Cardiac muscle cell (in vitro differentiated cells and primary cell): Measurements from ENCODE around the gene GMPPA. TPM values are rescaled to one million over a fixed set of nuclear protein-coding genes. Genes with fewer than 3 reads are reported as not detected.

Source experiments
- DNase-seq, 2 donors: peaks; one replicate each; pipeline versions ENCODE4 v3.0.0 to v3.0.0-alpha.2; 2010 to 2017; ENCODE audit warnings: low read depth in 1 of 2, low spot score in 1 of 2
- H3K27ac ChIP-seq: fragments of 200-600 bp; sonication (generic); 2 replicates; pipeline ENCODE4 v1.5.1; 2016
- H3K27me3 ChIP-seq: fragments of 200-600 bp; sonication (generic); 2 replicates; pipeline ENCODE4 v1.6.0; 2016; ENCODE audit warnings: control low read depth
- H3K36me3 ChIP-seq: fragments of 200-600 bp; sonication (generic); 2 replicates; pipeline ENCODE4 v1.5.1; 2016; ENCODE audit warnings: control low read depth
- H3K4me1 ChIP-seq: fragments of 200-600 bp; sonication (generic); 2 replicates; pipeline ENCODE4 v1.8.1; 2017; ENCODE audit warnings: low read depth, mild to moderate bottlenecking, mixed run types
- H3K4me3 ChIP-seq: fragments of 200-600 bp; sonication (generic); 2 replicates; pipeline ENCODE4 v1.5.1; 2016; ENCODE audit warnings: mild to moderate bottlenecking
- H3K9me3 ChIP-seq: fragments of 200-600 bp; sonication (generic); 2 replicates; pipeline ENCODE4 v1.5.1; 2017; ENCODE audit warnings: low read depth, mild to moderate bottlenecking, control low read depth
- polyA plus RNA-seq: library from polyadenylated mRNA; unstranded; fragments of >200 nt; fragmentation: Nextera tagmentation; extraction: Ambion mirVana; gene quantifications from 2 replicates; pipeline ENCODE4 v1.2.1, GENCODE V29; 2016
- total RNA-seq: library from RNA; depleted of rRNA; stranded (reverse); fragments of >200 nt; gene quantifications from 2 replicates; pipeline ENCODE4 v1.2.3, GENCODE V29; 2016
- TF ChIP-seq, protein P1 (sequence below): IDR thresholded peaks from 2 replicates; pipeline ENCODE4 v1.5.1; 2012; ENCODE audit warnings: low read depth, mild to moderate bottlenecking, low read length

The GMPPA gene
- total and polyA plus RNA-seq, 2 experiments from 2014 or later, result 35.0 to 67.5 TPM

DNA sequence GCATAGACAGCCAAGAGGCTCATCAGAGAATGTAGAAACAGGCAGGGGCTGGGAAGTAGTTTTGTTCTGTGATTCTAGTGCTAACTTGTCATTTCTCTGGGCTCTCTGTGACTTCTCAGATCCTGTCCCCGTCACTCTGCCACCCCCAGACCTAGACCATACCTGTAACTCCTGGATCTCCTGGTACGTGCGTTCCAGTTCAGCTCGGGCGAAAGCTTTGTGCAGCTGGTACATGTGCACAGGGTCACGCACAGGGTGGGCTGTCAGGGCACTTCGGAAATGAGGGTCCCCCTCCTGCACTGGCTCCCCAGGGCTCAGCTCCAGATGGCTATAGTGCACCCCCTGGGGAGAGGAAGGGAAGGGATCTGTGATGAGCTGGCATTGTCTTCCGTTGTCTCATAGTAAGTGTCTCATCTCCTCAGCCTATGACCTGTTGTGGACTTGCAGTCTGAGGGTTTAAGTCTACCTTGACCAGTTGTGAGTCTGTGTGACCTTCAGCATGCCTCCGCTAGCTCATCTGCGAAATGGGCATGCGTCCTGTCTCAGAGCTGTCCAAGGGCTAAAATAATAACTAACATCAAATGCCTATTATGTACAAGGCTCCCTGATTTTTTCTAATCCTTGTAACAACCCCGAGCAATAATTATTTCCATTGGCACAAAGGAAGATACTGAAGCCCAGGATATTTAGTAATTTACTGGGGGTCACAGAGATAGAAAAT lies 42.3 kb downstream of the GMPPA start:
- Histone ChIP-seq H3K36me3 (peaks cover 10% of the 10 kb centered on the region), H3K27me3 (no peaks in the 10 kb centered on the region), H3K4me3 (no peak overlapping the region), H3K27ac (no peak overlapping the region), H3K4me1 (peaks cover 5% of the 10 kb centered on the region), H3K9me3 (no peaks in the 10 kb centered on the region)
- DNase-seq, result no peak
- TF ChIP-seq, protein P1, sequence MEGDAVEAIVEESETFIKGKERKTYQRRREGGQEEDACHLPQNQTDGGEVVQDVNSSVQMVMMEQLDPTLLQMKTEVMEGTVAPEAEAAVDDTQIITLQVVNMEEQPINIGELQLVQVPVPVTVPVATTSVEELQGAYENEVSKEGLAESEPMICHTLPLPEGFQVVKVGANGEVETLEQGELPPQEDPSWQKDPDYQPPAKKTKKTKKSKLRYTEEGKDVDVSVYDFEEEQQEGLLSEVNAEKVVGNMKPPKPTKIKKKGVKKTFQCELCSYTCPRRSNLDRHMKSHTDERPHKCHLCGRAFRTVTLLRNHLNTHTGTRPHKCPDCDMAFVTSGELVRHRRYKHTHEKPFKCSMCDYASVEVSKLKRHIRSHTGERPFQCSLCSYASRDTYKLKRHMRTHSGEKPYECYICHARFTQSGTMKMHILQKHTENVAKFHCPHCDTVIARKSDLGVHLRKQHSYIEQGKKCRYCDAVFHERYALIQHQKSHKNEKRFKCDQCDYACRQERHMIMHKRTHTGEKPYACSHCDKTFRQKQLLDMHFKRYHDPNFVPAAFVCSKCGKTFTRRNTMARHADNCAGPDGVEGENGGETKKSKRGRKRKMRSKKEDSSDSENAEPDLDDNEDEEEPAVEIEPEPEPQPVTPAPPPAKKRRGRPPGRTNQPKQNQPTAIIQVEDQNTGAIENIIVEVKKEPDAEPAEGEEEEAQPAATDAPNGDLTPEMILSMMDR, result no peak

DNA sequence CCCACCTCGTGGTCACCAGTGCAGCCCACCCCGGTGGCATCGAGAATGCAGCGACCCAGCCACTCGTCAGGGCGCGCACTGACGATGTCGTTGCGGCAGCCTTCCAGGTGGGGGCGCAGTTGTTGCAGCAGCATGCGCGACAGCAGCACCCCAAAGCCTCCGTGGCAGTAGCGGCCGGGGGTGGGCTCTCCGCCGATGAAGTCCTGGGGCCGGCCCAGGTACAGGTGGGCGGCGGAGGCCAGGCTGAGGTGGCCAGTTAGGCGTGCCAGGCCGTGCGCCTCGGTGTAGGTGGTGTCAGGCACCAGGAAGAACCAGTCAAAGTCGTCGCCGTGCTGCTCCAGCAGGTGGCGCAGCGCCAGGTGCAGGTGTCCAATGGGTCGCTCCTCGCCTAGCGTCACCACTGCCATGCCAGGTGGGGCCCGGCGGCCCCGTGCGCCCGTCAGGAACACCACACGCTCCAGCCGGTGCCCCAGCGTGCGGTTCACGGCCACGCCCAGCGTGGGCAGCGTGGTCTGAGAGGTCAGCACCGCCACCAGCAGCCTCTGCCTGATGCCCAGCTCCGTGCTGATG lies 43.0 kb downstream of the GMPPA start:
- no peaks in the 10 kb centered on the region for H3K27me3 ChIP-seq
- peaks cover 5% of the 10 kb centered on the region for H3K4me1 ChIP-seq
- DNase-seq, result peak; percentile 66 to 85
- peaks cover 10% of the 10 kb centered on the region for H3K36me3 ChIP-seq
- TF ChIP-seq, protein P1, result peak; percentile 88
- no peaks in the 10 kb centered on the region for H3K9me3 ChIP-seq
- no peak overlapping the region for H3K4me3 ChIP-seq
- H3K27ac ChIP-seq, result no peak overlapping the region

DNA sequence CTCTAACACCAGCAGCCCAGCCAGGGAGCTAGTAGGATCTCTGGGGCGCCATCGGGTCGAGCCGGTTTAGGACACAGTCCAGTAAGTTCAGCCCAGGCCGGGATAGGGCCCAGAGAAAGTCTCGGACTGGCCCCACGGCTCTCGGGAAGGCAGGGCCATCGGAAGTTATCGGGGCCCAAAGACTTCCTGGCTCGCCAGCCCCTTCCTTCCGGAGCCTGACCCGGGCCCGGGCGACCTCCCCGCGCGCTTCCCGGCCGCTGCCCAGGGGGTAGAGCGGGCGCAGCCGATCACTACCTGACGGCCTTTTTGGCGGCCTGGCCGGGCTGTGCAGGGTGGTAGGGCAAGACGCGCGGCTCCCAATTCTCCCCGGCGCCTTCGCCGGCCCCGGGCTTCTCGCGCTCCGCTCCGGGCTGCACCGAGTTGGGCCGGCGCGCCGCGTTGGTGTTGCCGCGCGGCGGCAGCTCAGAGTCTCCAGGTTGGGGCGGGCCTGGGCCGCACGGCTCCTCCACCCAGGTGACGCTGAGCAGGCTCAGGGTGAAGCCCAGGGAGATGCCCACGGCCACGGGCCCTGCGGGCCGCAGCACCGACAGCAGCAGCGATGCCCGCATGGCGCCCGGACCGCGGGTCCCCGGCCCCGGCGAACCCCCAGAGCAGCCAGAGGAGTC lies 44.4 kb downstream of the GMPPA start:
- TF ChIP-seq, protein P1, result no peak

DNA sequence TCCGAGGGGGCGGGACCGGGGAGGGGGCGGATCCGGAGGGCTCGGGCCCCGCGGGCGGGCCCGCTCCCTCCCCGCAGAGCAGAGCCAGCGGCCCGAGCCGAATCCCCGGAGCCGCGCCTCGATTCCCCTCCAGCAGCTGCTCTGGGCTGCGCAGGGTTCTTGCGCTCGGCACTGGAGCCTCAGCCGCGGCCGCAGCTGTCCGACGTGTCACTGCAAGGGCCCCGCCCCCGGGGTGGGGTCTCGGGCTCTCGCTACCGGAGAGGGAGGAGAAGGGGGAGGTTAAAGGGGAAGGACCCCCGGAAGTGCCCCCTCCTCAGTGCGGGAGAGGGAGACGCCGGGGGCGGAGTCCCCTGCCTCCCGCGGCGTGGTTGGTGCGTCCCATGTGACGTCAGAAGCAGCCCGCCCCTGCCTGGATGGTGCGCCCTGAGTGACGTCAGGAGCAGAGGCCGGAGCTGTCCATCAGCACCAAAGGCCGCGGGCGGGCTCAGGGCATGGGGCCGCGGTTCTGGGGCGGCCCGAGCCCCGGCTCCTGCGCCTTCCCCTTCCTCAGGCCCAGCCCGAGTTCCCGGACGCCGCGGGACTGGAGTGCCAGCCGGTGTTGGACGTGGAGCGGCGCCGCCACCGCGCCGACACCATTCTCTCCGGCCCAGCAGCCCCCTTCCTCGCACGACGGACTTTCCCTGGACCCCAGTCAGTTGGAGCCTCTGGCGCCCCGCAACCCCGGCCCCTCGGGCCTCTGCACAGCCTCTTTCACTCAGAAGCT lies 45.1 kb downstream of the GMPPA start, which contains the start of the genes CHPF and TMEM198:
Gene CHPF (minus strand): TSS at position 214 of the 763 bp plus-strand sequence. CDS start 271 bp downstream, outside the sequence.
Gene TMEM198 (plus strand): TSS at position 433 of the 763 bp plus-strand sequence. CDS start 700 bp downstream, outside the sequence.
- TF ChIP-seq, protein P1, result no peak
- peak within 1 kb of the TSS; percentile 80 for H3K27ac ChIP-seq
- H3K36me3 ChIP-seq, result peaks cover 10% of the 10 kb centered on the region
- DNase-seq, result peak; percentile 99 to 100
- peaks cover 5% of the 10 kb centered on the region for H3K4me1 ChIP-seq
- H3K4me3 ChIP-seq, result peak within 1 kb of the TSS; percentile 92
- no peaks in the 10 kb centered on the region for H3K9me3 ChIP-seq
- no peaks in the 10 kb centered on the region for H3K27me3 ChIP-seq

More for the DNA sequence above, 44.4 kb downstream of the GMPPA start:
- peak overlapping the region; percentile 92 for H3K4me3 ChIP-seq
- peak overlapping the region; percentile 80 for H3K27ac ChIP-seq
- no peaks in the 10 kb centered on the region for H3K9me3 ChIP-seq
- DNase-seq, result peak; percentile 40 to 73
- peaks cover 5% of the 10 kb centered on the region for H3K4me1 ChIP-seq
- H3K27me3 ChIP-seq, result no peaks in the 10 kb centered on the region
- H3K36me3 ChIP-seq, result peaks cover 10% of the 10 kb centered on the region

DNA sequence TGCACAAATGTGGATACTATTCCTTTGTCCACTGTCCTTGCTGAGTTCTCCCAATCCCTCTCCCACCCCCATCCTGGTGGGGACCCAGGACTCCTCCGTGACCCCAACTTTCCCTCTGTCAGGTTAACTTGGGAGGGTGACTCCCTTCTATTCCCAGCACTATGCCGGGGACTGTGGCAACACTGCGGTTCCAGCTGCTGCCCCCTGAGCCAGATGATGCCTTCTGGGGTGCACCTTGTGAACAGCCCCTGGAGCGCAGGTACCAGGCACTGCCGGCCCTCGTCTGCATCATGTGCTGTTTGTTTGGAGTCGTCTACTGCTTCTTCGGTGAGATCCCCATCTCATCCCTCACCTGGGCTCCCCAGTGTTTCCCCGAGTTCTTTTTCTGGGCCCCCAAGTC lies 45.9 kb downstream of the GMPPA start:
- Histone ChIP-seq H3K9me3 (no peaks in the 10 kb centered on the region), H3K36me3 (peaks cover 6% of the 10 kb centered on the region), H3K4me3 (peak overlapping the region; percentile 29), H3K27ac (no peak overlapping the region), H3K4me1 (peaks cover 5% of the 10 kb centered on the region), H3K27me3 (no peaks in the 10 kb centered on the region)
- TF ChIP-seq, protein P1, result no peak
- no peak for DNase-seq
